ENCODE data around the gene TMEM63A.
"Not testable (repeated sequence)": the region's sequence is repeated elsewhere in the genome, so short reads cannot be mapped to it uniquely, and the experiment has no call there.

- TF ChIP-seq CTCF, POLR2AphosphoS5, POLR2A (IDR thresholded peaks at IDR 0.05): not testable (repeated sequence)
Observed at GRCh38 chr1:225929462-225929861, 47.3 kb upstream of the TMEM63A start.

Data from breast epithelium (tissue), 3 donors.